Measurements from ENCODE around the gene RAI1. TPM values are rescaled to one million over a fixed set of nuclear protein-coding genes. Genes with fewer than 3 reads are reported as not detected.
A peak's percentile ranks its signal among the peaks of the same experiment; 100 is the strongest.

The RAI1 gene
- total and polyA plus RNA-seq, 2 experiments from 2014 or later, result 0.87 to 0.89 TPM

DNA sequence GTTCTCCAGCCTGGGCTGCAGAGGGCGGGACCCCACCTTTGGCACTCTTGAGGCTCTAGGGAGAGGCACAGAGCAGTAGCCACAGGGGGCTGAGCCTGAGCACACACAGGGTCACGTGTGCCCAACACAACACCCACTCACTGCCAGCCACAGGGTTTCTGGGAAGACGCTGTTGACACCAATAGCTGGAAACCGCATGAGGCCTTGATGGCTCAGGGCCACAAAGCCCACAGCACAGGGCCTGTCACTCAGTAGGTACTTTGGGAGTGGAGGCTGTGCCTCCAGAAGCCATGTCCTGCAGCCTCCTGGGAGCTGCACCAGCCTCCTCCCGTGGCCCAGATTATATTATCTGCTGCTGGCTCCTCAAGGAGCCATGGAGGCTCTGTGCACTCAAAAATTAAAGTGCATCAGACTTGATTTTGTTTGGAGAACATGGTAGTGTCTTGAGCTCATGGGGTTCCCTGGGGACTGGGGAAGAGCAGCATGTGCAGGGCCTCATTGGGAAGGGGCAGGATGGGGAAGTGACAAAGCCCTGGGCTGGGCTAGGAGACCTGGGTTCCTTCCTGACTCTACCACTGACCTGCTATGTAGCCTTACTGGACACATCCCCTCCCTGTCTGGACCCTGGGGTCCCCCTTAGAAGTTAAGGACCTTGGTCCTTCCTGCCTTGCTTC is 168.0 kb downstream of the RAI1 start:
- TF ChIP-seq ZNF331 (CRISPR knock-in tag; IDR thresholded peaks at IDR 0.05; ENCODE audit: low read depth) (no peak), EZH2 (IDR thresholded peaks at IDR 0.05; ENCODE audit: low read depth, unreplicated experiment) (no peak), STAT1 (IDR thresholded peaks at IDR 0.05; ENCODE audit: unreplicated experiment) (no peak), JUNB (IDR thresholded peaks at IDR 0.05; ENCODE audit: unreplicated experiment) (no peak), ZNF114 (CRISPR knock-in tag; IDR thresholded peaks at IDR 0.05) (no peak)
- TF ChIP-seq, protein P1, sequence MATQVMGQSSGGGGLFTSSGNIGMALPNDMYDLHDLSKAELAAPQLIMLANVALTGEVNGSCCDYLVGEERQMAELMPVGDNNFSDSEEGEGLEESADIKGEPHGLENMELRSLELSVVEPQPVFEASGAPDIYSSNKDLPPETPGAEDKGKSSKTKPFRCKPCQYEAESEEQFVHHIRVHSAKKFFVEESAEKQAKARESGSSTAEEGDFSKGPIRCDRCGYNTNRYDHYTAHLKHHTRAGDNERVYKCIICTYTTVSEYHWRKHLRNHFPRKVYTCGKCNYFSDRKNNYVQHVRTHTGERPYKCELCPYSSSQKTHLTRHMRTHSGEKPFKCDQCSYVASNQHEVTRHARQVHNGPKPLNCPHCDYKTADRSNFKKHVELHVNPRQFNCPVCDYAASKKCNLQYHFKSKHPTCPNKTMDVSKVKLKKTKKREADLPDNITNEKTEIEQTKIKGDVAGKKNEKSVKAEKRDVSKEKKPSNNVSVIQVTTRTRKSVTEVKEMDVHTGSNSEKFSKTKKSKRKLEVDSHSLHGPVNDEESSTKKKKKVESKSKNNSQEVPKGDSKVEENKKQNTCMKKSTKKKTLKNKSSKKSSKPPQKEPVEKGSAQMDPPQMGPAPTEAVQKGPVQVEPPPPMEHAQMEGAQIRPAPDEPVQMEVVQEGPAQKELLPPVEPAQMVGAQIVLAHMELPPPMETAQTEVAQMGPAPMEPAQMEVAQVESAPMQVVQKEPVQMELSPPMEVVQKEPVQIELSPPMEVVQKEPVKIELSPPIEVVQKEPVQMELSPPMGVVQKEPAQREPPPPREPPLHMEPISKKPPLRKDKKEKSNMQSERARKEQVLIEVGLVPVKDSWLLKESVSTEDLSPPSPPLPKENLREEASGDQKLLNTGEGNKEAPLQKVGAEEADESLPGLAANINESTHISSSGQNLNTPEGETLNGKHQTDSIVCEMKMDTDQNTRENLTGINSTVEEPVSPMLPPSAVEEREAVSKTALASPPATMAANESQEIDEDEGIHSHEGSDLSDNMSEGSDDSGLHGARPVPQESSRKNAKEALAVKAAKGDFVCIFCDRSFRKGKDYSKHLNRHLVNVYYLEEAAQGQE (IDR thresholded peaks at IDR 0.05; ENCODE audit: unreplicated experiment), result no peak
- TF ChIP-seq, protein P2, sequence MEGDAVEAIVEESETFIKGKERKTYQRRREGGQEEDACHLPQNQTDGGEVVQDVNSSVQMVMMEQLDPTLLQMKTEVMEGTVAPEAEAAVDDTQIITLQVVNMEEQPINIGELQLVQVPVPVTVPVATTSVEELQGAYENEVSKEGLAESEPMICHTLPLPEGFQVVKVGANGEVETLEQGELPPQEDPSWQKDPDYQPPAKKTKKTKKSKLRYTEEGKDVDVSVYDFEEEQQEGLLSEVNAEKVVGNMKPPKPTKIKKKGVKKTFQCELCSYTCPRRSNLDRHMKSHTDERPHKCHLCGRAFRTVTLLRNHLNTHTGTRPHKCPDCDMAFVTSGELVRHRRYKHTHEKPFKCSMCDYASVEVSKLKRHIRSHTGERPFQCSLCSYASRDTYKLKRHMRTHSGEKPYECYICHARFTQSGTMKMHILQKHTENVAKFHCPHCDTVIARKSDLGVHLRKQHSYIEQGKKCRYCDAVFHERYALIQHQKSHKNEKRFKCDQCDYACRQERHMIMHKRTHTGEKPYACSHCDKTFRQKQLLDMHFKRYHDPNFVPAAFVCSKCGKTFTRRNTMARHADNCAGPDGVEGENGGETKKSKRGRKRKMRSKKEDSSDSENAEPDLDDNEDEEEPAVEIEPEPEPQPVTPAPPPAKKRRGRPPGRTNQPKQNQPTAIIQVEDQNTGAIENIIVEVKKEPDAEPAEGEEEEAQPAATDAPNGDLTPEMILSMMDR (conservative IDR thresholded peaks at IDR 0.05; ENCODE audit: low read depth in 2 of 2), result no peak
- Histone ChIP-seq H3F3A (replicated peaks; ENCODE audit: low read depth) (no peaks in the 10 kb centered on the region), H3K4me3 (no peak overlapping the region), H3K27ac (ENCODE audit: low read depth) (no peak overlapping the region), H3K4me2 (no peak overlapping the region), H2AFZ (no peak overlapping the region), H3K27me3 (ENCODE audit: insufficient read depth) (no peaks in the 10 kb centered on the region), H3K9me2 (ENCODE audit: insufficient read depth) (no peaks in the 10 kb centered on the region), H3K79me2 (replicated peaks; ENCODE audit: insufficient read depth) (no peaks in the 10 kb centered on the region), H4K20me1 (replicated peaks; ENCODE audit: insufficient read depth) (no peaks in the 10 kb centered on the region), H3K36me3 (ENCODE audit: insufficient read depth) (no peaks in the 10 kb centered on the region), H3K4me1 (ENCODE audit: insufficient read depth) (peaks cover 19% of the 10 kb centered on the region)
- Mint-ChIP-seq H3K9me3 (no peaks in the 10 kb centered on the region), H3K4me3 (no peak overlapping the region), H3K27ac (no peak overlapping the region), H3K36me3 (ENCODE audit: low read depth) (no peaks in the 10 kb centered on the region), H3K27me3 (ENCODE audit: insufficient read depth, low read depth, poor library complexity) (peaks cover 19% of the 10 kb centered on the region), H3K4me1 (peaks cover 53% of the 10 kb centered on the region)
- DNase-seq (ENCODE audit: low spot score) (no peak), ATAC-seq (peak; percentile 6; the same call in 2 of the 3 replicates)

DNA sequence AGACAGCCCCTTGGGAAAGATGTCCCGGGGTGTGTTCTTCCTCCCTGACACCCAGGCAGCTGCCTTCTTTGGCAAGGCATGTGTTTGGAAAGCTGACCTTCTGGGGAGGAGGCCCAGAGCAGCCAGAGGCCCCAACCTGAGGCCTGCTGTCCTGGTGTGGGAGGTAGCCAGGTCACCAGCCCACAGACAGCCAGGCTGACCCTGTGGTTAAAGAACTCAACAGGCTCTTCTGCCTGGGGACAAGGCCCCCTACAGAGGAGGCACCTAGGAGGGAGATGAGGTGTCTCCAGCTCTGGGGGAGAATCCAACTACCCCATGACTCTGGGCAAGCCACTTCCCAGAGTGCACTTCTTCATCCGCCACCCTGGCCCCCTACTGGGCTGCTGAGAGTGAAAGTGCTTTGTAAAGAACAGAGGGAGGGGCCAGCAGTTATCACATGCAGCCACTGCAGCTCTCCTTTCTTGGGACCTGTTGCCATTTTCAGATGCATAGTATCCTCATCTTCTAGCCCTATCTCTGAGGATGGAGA is 168.7 kb downstream of the RAI1 start:
- Histone ChIP-seq H3F3A (replicated peaks; ENCODE audit: low read depth) (no peaks in the 10 kb centered on the region), H2AFZ (no peak overlapping the region), H3K27me3 (ENCODE audit: insufficient read depth) (no peaks in the 10 kb centered on the region), H3K36me3 (ENCODE audit: insufficient read depth) (no peaks in the 10 kb centered on the region), H3K79me2 (replicated peaks; ENCODE audit: insufficient read depth) (no peaks in the 10 kb centered on the region), H3K4me3 (no peak overlapping the region), H4K20me1 (replicated peaks; ENCODE audit: insufficient read depth) (no peaks in the 10 kb centered on the region), H3K9me2 (ENCODE audit: insufficient read depth) (no peaks in the 10 kb centered on the region), H3K4me2 (no peak overlapping the region), H3K27ac (ENCODE audit: low read depth) (no peak overlapping the region), H3K4me1 (ENCODE audit: insufficient read depth) (peaks cover 19% of the 10 kb centered on the region)
- no peaks in the 10 kb centered on the region for H3K36me3 Mint-ChIP-seq (ENCODE audit: low read depth)
- TF ChIP-seq, protein P3, sequence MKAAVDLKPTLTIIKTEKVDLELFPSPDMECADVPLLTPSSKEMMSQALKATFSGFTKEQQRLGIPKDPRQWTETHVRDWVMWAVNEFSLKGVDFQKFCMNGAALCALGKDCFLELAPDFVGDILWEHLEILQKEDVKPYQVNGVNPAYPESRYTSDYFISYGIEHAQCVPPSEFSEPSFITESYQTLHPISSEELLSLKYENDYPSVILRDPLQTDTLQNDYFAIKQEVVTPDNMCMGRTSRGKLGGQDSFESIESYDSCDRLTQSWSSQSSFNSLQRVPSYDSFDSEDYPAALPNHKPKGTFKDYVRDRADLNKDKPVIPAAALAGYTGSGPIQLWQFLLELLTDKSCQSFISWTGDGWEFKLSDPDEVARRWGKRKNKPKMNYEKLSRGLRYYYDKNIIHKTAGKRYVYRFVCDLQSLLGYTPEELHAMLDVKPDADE (IDR thresholded peaks at IDR 0.05), result no peak
- no peak for TF ChIP-seq NANOG (IDR thresholded peaks at IDR 0.05; ENCODE audit: borderline replicate concordance)
- no peak for TF ChIP-seq JUNB (IDR thresholded peaks at IDR 0.05; ENCODE audit: unreplicated experiment)
- TF ChIP-seq ZNF114 (CRISPR knock-in tag; IDR thresholded peaks at IDR 0.05), result no peak
- TF ChIP-seq EZH2 (IDR thresholded peaks at IDR 0.05; ENCODE audit: low read depth, unreplicated experiment), result no peak
- TF ChIP-seq STAT1 (IDR thresholded peaks at IDR 0.05; ENCODE audit: unreplicated experiment), result no peak
- no peak for TF ChIP-seq CREB1 (CRISPR knock-in tag; IDR thresholded peaks at IDR 0.05; ENCODE audit: low read depth)
- TF ChIP-seq EZH2phosphoT487 (IDR thresholded peaks at IDR 0.05; ENCODE audit: unreplicated experiment), result no peak
- TF ChIP-seq, protein P2 (conservative IDR thresholded peaks at IDR 0.05; ENCODE audit: low read depth in 2 of 2), result no peak
- no peak for TF ChIP-seq POLR2AphosphoS5 (IDR thresholded peaks at IDR 0.05; ENCODE audit: low read depth)
- peaks cover 19% of the 10 kb centered on the region for H3K27me3 Mint-ChIP-seq (ENCODE audit: insufficient read depth, low read depth, poor library complexity)
- no peaks in the 10 kb centered on the region for H3K9me3 Mint-ChIP-seq
- H3K4me1 Mint-ChIP-seq, result peaks cover 53% of the 10 kb centered on the region
- ATAC-seq (peak; percentile 35), DNase-seq (ENCODE audit: low spot score) (peak; percentile 63)
- no peak overlapping the region for H3K4me3 Mint-ChIP-seq
- no peak overlapping the region for H3K27ac Mint-ChIP-seq

Measured in GM23338 (cell line).